HepG2 (cell line): ENCODE measurements around the gene CDC42BPG. TPM values are rescaled to one million over a fixed set of nuclear protein-coding genes. Genes with fewer than 3 reads are reported as not detected.

Experiments used
- CREM ChIP-seq, 2 experiments: sonication (generic) in 1 of 2; formaldehyde crosslinking in 1 of 2; IDR thresholded peaks; 2 replicates each; pipeline versions ENCODE4 v1.4.0 to v1.6.1; 2016 to 2020; ENCODE audit warnings: antibody characterized with exemption in 1 of 2, mild to moderate bottlenecking in 1 of 2, missing genetic modification reagents in 1 of 2
- FIP1L1 ChIP-seq: fragments of 200-400 bp; formaldehyde crosslinking; IDR thresholded peaks from 2 replicates; pipeline ENCODE4 v1.6.1; 2018; ENCODE audit warnings: low read depth, mild to moderate bottlenecking, low read length, moderate library complexity, borderline replicate concordance; ENCODE audit not compliant: insufficient read depth
- FOXM1 ChIP-seq: sonication (generic); formaldehyde crosslinking; IDR thresholded peaks from 2 replicates; pipeline ENCODE4 v1.5.0; 2020; ENCODE audit warnings: missing genetic modification reagents
- HHEX ChIP-seq: IDR thresholded peaks from 2 replicates; pipeline ENCODE4 v1.6.1; 2016; ENCODE audit warnings: control low read depth
- KAT8 ChIP-seq: IDR thresholded peaks from 2 replicates; pipeline ENCODE4 v1.6.1; 2016; ENCODE audit warnings: missing genetic modification reagents, missing compliant biosample characterization
- KLF12 ChIP-seq: sonication (generic); formaldehyde crosslinking; IDR thresholded peaks from 2 replicates; pipeline ENCODE4 v1.4.0; 2020; ENCODE audit warnings: missing genetic modification reagents, borderline replicate concordance
- KLF15 ChIP-seq: sonication (generic); formaldehyde crosslinking; IDR thresholded peaks from 2 replicates; pipeline ENCODE4 v1.8.1; 2023; ENCODE audit warnings: borderline replicate concordance, mild to moderate bottlenecking, inconsistent platforms, missing genetic modification reagents, mixed read lengths
- MBD4 ChIP-seq: IDR thresholded peaks from 2 replicates; pipeline ENCODE4 v1.6.1; 2012; ENCODE audit warnings: low read length, inconsistent platforms, borderline replicate concordance
- NCOA1 ChIP-seq: sonication (generic); formaldehyde crosslinking; IDR thresholded peaks from 2 replicates; pipeline ENCODE4 v1.9.0; 2021; ENCODE audit warnings: missing genetic modification reagents
- NR2F6 ChIP-seq, 2 experiments: IDR thresholded peaks; 2 replicates each; pipeline ENCODE4 v1.6.1; 2016; ENCODE audit warnings: antibody characterized with exemption in 1 of 2, mild to moderate bottlenecking in 1 of 2
- RELA ChIP-seq: sonication (generic); formaldehyde crosslinking; IDR thresholded peaks from 2 replicates; pipeline ENCODE4 v1.4.0; 2020; ENCODE audit warnings: missing genetic modification reagents
- SPEN ChIP-seq: sonication (generic); formaldehyde crosslinking; IDR thresholded peaks from 2 replicates; pipeline ENCODE4 v1.5.1; 2020; ENCODE audit warnings: low read depth, mild to moderate bottlenecking, missing genetic modification reagents
- STAT5B ChIP-seq: sonication (generic); formaldehyde crosslinking; IDR thresholded peaks from 2 replicates; pipeline ENCODE4 v1.4.0; 2020; ENCODE audit warnings: missing genetic modification reagents
- WIZ ChIP-seq: sonication (generic); formaldehyde crosslinking; IDR thresholded peaks from 2 replicates; pipeline ENCODE4 v1.5.1; 2020; ENCODE audit warnings: mild to moderate bottlenecking, missing genetic modification reagents
- ZBTB46 ChIP-seq: sonication (generic); formaldehyde crosslinking; IDR thresholded peaks from 2 replicates; pipeline ENCODE4 v1.4.0; 2020; ENCODE audit warnings: mild to moderate bottlenecking, missing genetic modification reagents, borderline replicate concordance
- ZNF101 ChIP-seq: sonication (generic); formaldehyde crosslinking; IDR thresholded peaks from 2 replicates; pipeline ENCODE4 v1.4.0; 2020; ENCODE audit warnings: mild to moderate bottlenecking, low read depth, missing genetic modification reagents, borderline replicate concordance
- ZNF564 ChIP-seq: sonication (generic); formaldehyde crosslinking; IDR thresholded peaks from 2 replicates; pipeline ENCODE4 v1.8.1; 2023; ENCODE audit warnings: mild to moderate bottlenecking, missing genetic modification reagents
- ZNF792 ChIP-seq: IDR thresholded peaks from 2 replicates; pipeline ENCODE4 v1.6.1; 2016
- polyA plus RNA-seq, 8 experiments: library from polyadenylated mRNA; depleted of rRNA in 3 of 8; stranded (reverse) in 7 of 8; unstranded in 1 of 8; fragments of >200 nt; fragmentation: Illumina TruSeq in 4 of 8; extraction: Trizol in 4 of 8; gene quantifications; 2 replicates each; pipeline versions ENCODE4 v1.2.1 to v1.2.3, GENCODE V29; 2011 to 2016; ENCODE audit warnings: low read depth in 4 of 8, missing spikeins in 1 of 8, mixed read lengths in 1 of 8; ENCODE audit not compliant: insufficient read depth in 1 of 8
- total RNA-seq, 5 experiments: library from RNA; depleted of rRNA; stranded (reverse); fragments of >200 nt; fragmentation: Illumina TruSeq; extraction: Trizol; gene quantifications; 2 replicates each; pipeline ENCODE4 v1.2.3, GENCODE V29; 2016; ENCODE audit warnings: low read depth in 1 of 5
- TF ChIP-seq, protein P1 (sequence below): sonication (generic); formaldehyde crosslinking; IDR thresholded peaks from 2 replicates; pipeline ENCODE4 v1.8.1; 2023; ENCODE audit warnings: mild to moderate bottlenecking, missing genetic modification reagents
- TF ChIP-seq, protein P2 (sequence below): sonication (generic); formaldehyde crosslinking; IDR thresholded peaks from 2 replicates; pipeline ENCODE4 v1.9.0; 2022; ENCODE audit warnings: missing genetic modification reagents, mild to moderate bottlenecking, borderline replicate concordance
- TF ChIP-seq, protein P3 (sequence below): IDR thresholded peaks from 2 replicates; pipeline ENCODE4 v1.6.1; 2016; ENCODE audit warnings: missing compliant biosample characterization, missing genetic modification reagents, borderline replicate concordance
- TF ChIP-seq, protein P4 (sequence below): sonication (generic); formaldehyde crosslinking; IDR thresholded peaks from 2 replicates; pipeline ENCODE4 v1.5.1; 2020; ENCODE audit warnings: missing genetic modification reagents, mild to moderate bottlenecking, borderline replicate concordance

Gene CDC42BPG
- total and polyA plus RNA-seq, 2 of the 13 experiments (the other 11 are each of a cell fraction or from before 2014, with no cell fraction given) = 0.55 to 1.4 TPM

- TF ChIP-seq ZNF792 = 0 out of 2 replicates have a peak, but pooled peaks have one; percentile 11
- TF ChIP-seq ZBTB46 = no peak
- TF ChIP-seq WIZ (CRISPR knock-in tag) = no peak
- TF ChIP-seq ZNF101 (CRISPR knock-in tag) = no peak
- peak; percentile 34; the same call in 1 of the 2 replicates for TF ChIP-seq FIP1L1
- peak; percentile 78; the same call in 1 of the 2 replicates for TF ChIP-seq KLF15 (CRISPR knock-in tag)
- TF ChIP-seq NCOA1 (CRISPR knock-in tag) = no peak
- TF ChIP-seq HHEX = no peak
- peak; percentile 90; the same call in 1 of the 2 replicates for TF ChIP-seq KLF12 (CRISPR knock-in tag)
- TF ChIP-seq, protein P1, sequence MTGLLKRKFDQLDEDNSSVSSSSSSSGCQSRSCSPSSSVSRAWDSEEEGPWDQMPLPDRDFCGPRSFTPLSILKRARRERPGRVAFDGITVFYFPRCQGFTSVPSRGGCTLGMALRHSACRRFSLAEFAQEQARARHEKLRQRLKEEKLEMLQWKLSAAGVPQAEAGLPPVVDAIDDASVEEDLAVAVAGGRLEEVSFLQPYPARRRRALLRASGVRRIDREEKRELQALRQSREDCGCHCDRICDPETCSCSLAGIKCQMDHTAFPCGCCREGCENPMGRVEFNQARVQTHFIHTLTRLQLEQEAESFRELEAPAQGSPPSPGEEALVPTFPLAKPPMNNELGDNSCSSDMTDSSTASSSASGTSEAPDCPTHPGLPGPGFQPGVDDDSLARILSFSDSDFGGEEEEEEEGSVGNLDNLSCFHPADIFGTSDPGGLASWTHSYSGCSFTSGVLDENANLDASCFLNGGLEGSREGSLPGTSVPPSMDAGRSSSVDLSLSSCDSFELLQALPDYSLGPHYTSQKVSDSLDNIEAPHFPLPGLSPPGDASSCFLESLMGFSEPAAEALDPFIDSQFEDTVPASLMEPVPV = no peak; the same call in 1 of the 2 replicates
- no peak for TF ChIP-seq RELA (CRISPR knock-in tag)
- TF ChIP-seq, protein P2, sequence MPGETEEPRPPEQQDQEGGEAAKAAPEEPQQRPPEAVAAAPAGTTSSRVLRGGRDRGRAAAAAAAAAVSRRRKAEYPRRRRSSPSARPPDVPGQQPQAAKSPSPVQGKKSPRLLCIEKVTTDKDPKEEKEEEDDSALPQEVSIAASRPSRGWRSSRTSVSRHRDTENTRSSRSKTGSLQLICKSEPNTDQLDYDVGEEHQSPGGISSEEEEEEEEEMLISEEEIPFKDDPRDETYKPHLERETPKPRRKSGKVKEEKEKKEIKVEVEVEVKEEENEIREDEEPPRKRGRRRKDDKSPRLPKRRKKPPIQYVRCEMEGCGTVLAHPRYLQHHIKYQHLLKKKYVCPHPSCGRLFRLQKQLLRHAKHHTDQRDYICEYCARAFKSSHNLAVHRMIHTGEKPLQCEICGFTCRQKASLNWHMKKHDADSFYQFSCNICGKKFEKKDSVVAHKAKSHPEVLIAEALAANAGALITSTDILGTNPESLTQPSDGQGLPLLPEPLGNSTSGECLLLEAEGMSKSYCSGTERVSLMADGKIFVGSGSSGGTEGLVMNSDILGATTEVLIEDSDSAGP (CRISPR knock-in tag) = peak; percentile 65; the same call in 1 of the 2 replicates
- TF ChIP-seq NR2F6 (IDR thresholded peaks at IDR 0.05) = no peak
- TF ChIP-seq NR2F6 (CRISPR knock-in tag; IDR thresholded peaks at IDR 0.05) = no peak
- TF ChIP-seq STAT5B (CRISPR knock-in tag) = no peak
- TF ChIP-seq FOXM1 (CRISPR knock-in tag) = no peak
- TF ChIP-seq SPEN = peak; percentile 8; the same call in 1 of the 2 replicates
- TF ChIP-seq CREM (IDR thresholded peaks at IDR 0.05) = 0 out of 2 replicates have a peak, but pooled peaks have one; percentile 27
- no peak for TF ChIP-seq CREM (CRISPR knock-in tag; IDR thresholded peaks at IDR 0.05)
- TF ChIP-seq KAT8 (CRISPR knock-in tag) = peak; percentile 81
- TF ChIP-seq, protein P3, sequence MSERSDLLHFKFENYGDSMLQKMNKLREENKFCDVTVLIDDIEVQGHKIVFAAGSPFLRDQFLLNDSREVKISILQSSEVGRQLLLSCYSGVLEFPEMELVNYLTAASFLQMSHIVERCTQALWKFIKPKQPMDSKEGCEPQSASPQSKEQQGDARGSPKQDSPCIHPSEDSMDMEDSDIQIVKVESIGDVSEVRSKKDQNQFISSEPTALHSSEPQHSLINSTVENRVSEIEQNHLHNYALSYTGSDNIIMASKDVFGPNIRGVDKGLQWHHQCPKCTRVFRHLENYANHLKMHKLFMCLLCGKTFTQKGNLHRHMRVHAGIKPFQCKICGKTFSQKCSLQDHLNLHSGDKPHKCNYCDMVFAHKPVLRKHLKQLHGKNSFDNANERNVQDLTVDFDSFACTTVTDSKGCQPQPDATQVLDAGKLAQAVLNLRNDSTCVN (CRISPR knock-in tag) = no peak
- TF ChIP-seq ZNF564 (CRISPR knock-in tag) = no peak
- TF ChIP-seq, protein P4, sequence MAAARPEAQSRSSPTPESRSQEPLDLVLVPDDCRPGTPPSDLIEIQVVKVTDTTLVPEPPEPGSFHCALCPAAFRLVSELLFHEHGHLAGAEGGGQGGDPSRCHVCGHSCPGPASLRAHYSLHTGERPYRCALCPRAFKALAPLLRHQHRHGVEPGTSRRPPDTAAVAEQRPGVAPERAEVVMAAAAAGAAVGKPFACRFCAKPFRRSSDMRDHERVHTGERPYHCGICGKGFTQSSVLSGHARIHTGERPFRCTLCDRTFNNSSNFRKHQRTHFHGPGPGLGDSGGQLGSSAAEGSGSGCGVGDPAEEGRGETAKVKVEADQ (CRISPR knock-in tag) = no peak
- TF ChIP-seq MBD4 = no peak
These were observed 43.4 kb upstream of the CDC42BPG start (continued) for GRCh38 chr11:64887757-64888405.
